ES-I3 (cell line): ENCODE results near the gene TMEM18.

Experiments
- H3K36me3 ChIP-seq: 2 replicates; pipeline ENCODE4 v1.6.1; 2013; ENCODE audit warnings: mild to moderate bottlenecking, low read length, control low read depth, moderate library complexity; ENCODE audit not compliant: insufficient read depth
- H3K4me1 ChIP-seq: 2 replicates; pipeline ENCODE4 v1.6.1; 2013; ENCODE audit warnings: mild to moderate bottlenecking, control low read depth, low read length; ENCODE audit not compliant: insufficient read depth
- H3K9ac ChIP-seq: 2 replicates; pipeline ENCODE4 v1.6.1; 2013; ENCODE audit warnings: low read depth, mild to moderate bottlenecking, low read length, moderate library complexity
- H3K9me3 ChIP-seq: 2 replicates; pipeline ENCODE4 v1.6.1; 2013; ENCODE audit warnings: mild to moderate bottlenecking, low read length, moderate library complexity; ENCODE audit not compliant: control insufficient read depth, insufficient read depth

The TMEM18 gene

GRCh38 chr2:623130-623922, 53.9 kb downstream of the TMEM18 start:
- Histone ChIP-seq H3K36me3 (no peaks in the 10 kb centered on the region), H3K9ac (no peak overlapping the region), H3K4me1 (no peaks in the 10 kb centered on the region), H3K9me3 (no peaks in the 10 kb centered on the region)

- Histone ChIP-seq H3K36me3 (no peaks in the 10 kb centered on the region), H3K9ac (no peak overlapping the region), H3K4me1 (no peaks in the 10 kb centered on the region), H3K9me3 (no peaks in the 10 kb centered on the region)
Observed at GRCh38 chr2:622357-622756, 54.8 kb downstream of the TMEM18 start.

GRCh38 chr2:621303-622099, 55.7 kb downstream of the TMEM18 start:
- H3K9ac ChIP-seq: no peak overlapping the region
- no peaks in the 10 kb centered on the region for H3K9me3 ChIP-seq
- H3K4me1 ChIP-seq: no peaks in the 10 kb centered on the region
- H3K36me3 ChIP-seq: no peaks in the 10 kb centered on the region

- Histone ChIP-seq H3K9me3 (no peaks in the 10 kb centered on the region), H3K4me1 (no peaks in the 10 kb centered on the region), H3K36me3 (no peaks in the 10 kb centered on the region), H3K9ac (no peak overlapping the region)
Observed at GRCh38 chr2:620471-621302, 56.5 kb downstream of the TMEM18 start.

GRCh38 chr2:620004-620403, 57.2 kb downstream of the TMEM18 start:
- H3K9me3 ChIP-seq: no peaks in the 10 kb centered on the region
- no peaks in the 10 kb centered on the region for H3K36me3 ChIP-seq
- H3K9ac ChIP-seq: no peak overlapping the region
- no peaks in the 10 kb centered on the region for H3K4me1 ChIP-seq

GRCh38 chr2:618422-618990, 58.7 kb downstream of the TMEM18 start:
- Histone ChIP-seq H3K9me3 (no peaks in the 10 kb centered on the region), H3K9ac (no peak overlapping the region), H3K36me3 (no peaks in the 10 kb centered on the region), H3K4me1 (no peaks in the 10 kb centered on the region)

- Histone ChIP-seq H3K4me1 (no peaks in the 10 kb centered on the region), H3K9ac (no peak overlapping the region), H3K36me3 (no peaks in the 10 kb centered on the region), H3K9me3 (no peaks in the 10 kb centered on the region)
Observed at GRCh38 chr2:618005-618404, 59.2 kb downstream of the TMEM18 start.
